Large intestine (tissue), 3 donors: Measurements from ENCODE around the gene AADACL3. TPM values are rescaled to one million over a fixed set of nuclear protein-coding genes. Genes with fewer than 3 reads are reported as not detected.

Source experiments
- DNase-seq, 2 donors: peaks; one replicate each; pipeline versions ENCODE4 v3.0.0 to v3.0.0-alpha.2; 2013
- H3K27ac ChIP-seq: one replicate; pipeline ENCODE4 v1.5.1; 2013; ENCODE audit warnings: low read length
- H3K27me3 ChIP-seq: 2 replicates; pipeline ENCODE4 v1.6.1; 2013; ENCODE audit warnings: low read length; ENCODE audit not compliant: control insufficient read depth, insufficient read depth
- H3K36me3 ChIP-seq: 2 replicates; pipeline ENCODE4 v1.6.1; 2013; ENCODE audit warnings: low read length; ENCODE audit not compliant: control insufficient read depth, insufficient read depth
- H3K4me1 ChIP-seq: one replicate; pipeline ENCODE4 v1.6.1; 2013; ENCODE audit warnings: low read length; ENCODE audit not compliant: control insufficient read depth, insufficient read depth
- H3K4me3 ChIP-seq: one replicate; pipeline ENCODE4 v1.5.1; 2013; ENCODE audit warnings: low read length
- H3K9me3 ChIP-seq: one replicate; pipeline ENCODE4 v1.6.1; 2013; ENCODE audit warnings: mild to moderate bottlenecking, low read depth, low read length, moderate library complexity; ENCODE audit not compliant: control insufficient read depth
- WGBS: methylation state at CpG from one replicate; pipeline ENCODE4 v1.1.5; 2013; ENCODE audit warnings: low lambda C conversion rate; ENCODE audit not compliant: insufficient coverage; 5-methylcytosine and 5-hydroxymethylcytosine counted together
- polyA plus RNA-seq: library from polyadenylated mRNA; unstranded; fragments of 120-200 nt; gene quantifications from one replicate; pipeline ENCODE4 v1.2.1, GENCODE V29; 2013

AADACL3 gene
- polyA plus RNA-seq, 1 donor, result not detected

GRCh38 chr1:12776801-12777557, 61.1 kb downstream of the AADACL3 start:
- Histone ChIP-seq H3K27me3 (peaks cover 4% of the 10 kb centered on the region), H3K27ac (no peak overlapping the region), H3K36me3 (no peaks in the 10 kb centered on the region), H3K4me3 (no peak overlapping the region), H3K4me1 (no peaks in the 10 kb centered on the region), H3K9me3 (no peaks in the 10 kb centered on the region)
- WGBS, result no CpG with 5 or more reads among the region's 15 CpGs
- no peak for DNase-seq

Other genes with a start within 250 kb of the AADACL3 start
- gene DHRS3, start 97.9 kb upstream of the AADACL3 start, polyA plus RNA-seq, result 42.0 TPM
- not detected for gene AADACL4, start 72.0 kb upstream of the AADACL3 start, polyA plus RNA-seq
- 0.03 TPM for gene CFAP107, start 30.1 kb downstream of the AADACL3 start, polyA plus RNA-seq
- not detected for gene PRAMEF12, start 57.6 kb downstream of the AADACL3 start, polyA plus RNA-seq
- not detected for gene PRAMEF1, start 75.3 kb downstream of the AADACL3 start, polyA plus RNA-seq
- gene PRAMEF11, start 115.3 kb downstream of the AADACL3 start, polyA plus RNA-seq, result not detected
- gene HNRNPCL1, start 132.6 kb downstream of the AADACL3 start, polyA plus RNA-seq, result not detected
- not detected for gene PRAMEF2, start 141.0 kb downstream of the AADACL3 start, polyA plus RNA-seq
- not detected for gene PRAMEF4, start 170.1 kb downstream of the AADACL3 start, polyA plus RNA-seq
- not detected for gene PRAMEF10, start 182.2 kb downstream of the AADACL3 start, polyA plus RNA-seq
- gene PRAMEF7, start 200.5 kb downstream of the AADACL3 start, polyA plus RNA-seq, result not detected
- gene PRAMEF6, start 231.5 kb downstream of the AADACL3 start, polyA plus RNA-seq, result not detected